HCT116 (cell line): ENCODE data around the gene KCTD17. TPM values are rescaled to one million over a fixed set of nuclear protein-coding genes. Genes with fewer than 3 reads are reported as not detected.

ENCODE experiments used
- ATAC-seq: fragments of 200-7000 bp; cut with Tn5 transposase; 2 replicates; pipeline ENCODE4 v1.9.1; 2020; ENCODE audit warnings: mild to moderate bottlenecking, moderate library complexity
- BruUV-seq: library from RNA; stranded (reverse); fragments of 400-500 nt; replicated peaks from 2 replicates; lab custom pipeline; 2021; lab: Mats Ljungman, UMichigan
- CTCF ChIA-PET: fragments of 300-600 bp; sonication (Branson Sonifier 250); formaldehyde crosslinking; loops from one replicate; lab custom pipeline; 2021; ENCODE audit warnings: antibody characterized with exemption; lab: Charles Lee
- POLR2A ChIA-PET: fragments of 300-600, 350-600 bp; sonication (Branson Sonifier 250); formaldehyde crosslinking; loops from one replicate; lab custom pipeline; 2021; ENCODE audit warnings: antibody characterized with exemption; lab: Charles Lee
- RAD21 ChIA-PET, 2 experiments: fragments of 300-600 bp; sonication (Branson Sonifier 250); formaldehyde crosslinking; loops; one replicate each; lab custom pipeline; 2023; ENCODE audit warnings: low total read pairs in 2 of 2; ENCODE audit not compliant: uncharacterized antibody in 2 of 2, unreplicated experiment in 2 of 2, low non-redundant PET in 1 of 2; lab: Charles Lee
- DNase-seq: peaks from one replicate; pipeline ENCODE4 v3.0.0-alpha.2; 2010; ENCODE audit warnings: low read depth, low spot score
- H2AFZ ChIP-seq: fragments of 200-600 bp; shearing (Covaris generic), sonication (generic); 2 replicates; pipeline ENCODE4 v1.6.1; 2017; ENCODE audit warnings: low read depth, mixed run types, mixed read lengths, antibody characterized with exemption, low read length; ENCODE audit not compliant: poor library complexity, severe bottlenecking
- H3K27ac ChIP-seq: 2 replicates; pipeline ENCODE4 v1.5.1; 2012; ENCODE audit warnings: low read depth, low read length
- H3K27me3 ChIP-seq: fragments of 200-600 bp; sonication (generic); 2 replicates; pipeline ENCODE4 v1.6.1; 2016; ENCODE audit warnings: mixed run types, low read length, mixed read lengths; ENCODE audit not compliant: insufficient read depth
- H3K36me3 ChIP-seq, 2 experiments: fragments of 200-500 bp in 1 of 2; fragments of 200-600 bp in 1 of 2; sonication (Bioruptor generic) in 1 of 2; sonication (generic) in 1 of 2; 2 replicates each; pipeline versions ENCODE4 v1.5.1 to v1.6.1; 2014 to 2016; ENCODE audit warnings: low read length in 2 of 2, inconsistent platforms in 1 of 2, mixed read lengths in 1 of 2, mixed run types in 1 of 2; ENCODE audit not compliant: insufficient read depth in 2 of 2, control insufficient read depth in 1 of 2
- H3K4me1 ChIP-seq, 2 experiments: fragments of 200-600 bp in 1 of 2; sonication (generic) in 1 of 2; 2 replicates each; pipeline versions ENCODE4 v1.5.1 to v1.6.1; 2012 to 2017; ENCODE audit warnings: low read length in 2 of 2, inconsistent platforms in 1 of 2, mild to moderate bottlenecking in 1 of 2, mixed read lengths in 1 of 2, mixed run types in 1 of 2, moderate library complexity in 1 of 2; ENCODE audit not compliant: insufficient read depth in 2 of 2, control insufficient read depth in 1 of 2
- H3K4me2 ChIP-seq: fragments of 200-600 bp; sonication (generic); 2 replicates; pipeline ENCODE4 v1.6.1; 2017; ENCODE audit warnings: mixed run types, low read length, mixed read lengths
- H3K4me3 ChIP-seq, 2 experiments: fragments of 200-600 bp in 1 of 2; sonication (generic) in 1 of 2; replicated peaks in 1 of 2; 2 replicates each; pipeline ENCODE4 v1.5.1; 2011 to 2016; ENCODE audit warnings: low read length in 2 of 2, control low read depth in 1 of 2, low read depth in 1 of 2, mild to moderate bottlenecking in 1 of 2, mixed read lengths in 1 of 2, mixed run types in 1 of 2
- H3K79me2 ChIP-seq: fragments of 200-600 bp; sonication (generic); 2 replicates; pipeline ENCODE4 v1.6.1; 2017; ENCODE audit warnings: mild to moderate bottlenecking, mixed run types, low read length, moderate library complexity, mixed read lengths; ENCODE audit not compliant: insufficient read depth
- H3K9ac ChIP-seq: fragments of 200-600 bp; sonication (generic); 2 replicates; pipeline ENCODE4 v1.6.1; 2016; ENCODE audit warnings: low read length, mixed read lengths
- H3K9me2 ChIP-seq: fragments of 200-600 bp; sonication (generic), shearing (Covaris generic); 2 replicates; pipeline ENCODE4 v1.6.1; 2017; ENCODE audit warnings: mixed run types, mild to moderate bottlenecking, moderate library complexity; ENCODE audit not compliant: insufficient read depth
- H3K9me3 ChIP-seq, 2 experiments: fragments of 200-500 bp in 1 of 2; fragments of 200-600 bp in 1 of 2; sonication (Bioruptor generic) in 1 of 2; sonication (generic) in 1 of 2; 2 replicates each; pipeline ENCODE4 v1.6.1; 2014 to 2017; ENCODE audit warnings: low read length in 2 of 2, mixed read lengths in 2 of 2, inconsistent platforms in 1 of 2, low read depth in 1 of 2, mild to moderate bottlenecking in 1 of 2, mixed run types in 1 of 2, moderate library complexity in 1 of 2; ENCODE audit not compliant: control insufficient read depth in 1 of 2, insufficient read depth in 1 of 2
- H4K20me1 ChIP-seq: fragments of 200-600 bp; sonication (generic), shearing (Covaris generic); 2 replicates; pipeline ENCODE4 v1.6.1; 2017; ENCODE audit warnings: mixed run types, mild to moderate bottlenecking, moderate library complexity; ENCODE audit not compliant: insufficient read depth
- ATF3 ChIP-seq: IDR thresholded peaks from 2 replicates; pipeline ENCODE4 v1.6.1; 2012
- CBX3 ChIP-seq: IDR thresholded peaks from 2 replicates; pipeline ENCODE4 v1.6.1; 2012; ENCODE audit warnings: low read depth
- CEBPB ChIP-seq: IDR thresholded peaks from 2 replicates; pipeline ENCODE4 v1.6.1; 2012; ENCODE audit warnings: low read depth
- EGR1 ChIP-seq: IDR thresholded peaks from 2 replicates; pipeline ENCODE4 v1.6.1; 2012; ENCODE audit warnings: low read depth
- EZH2 ChIP-seq: fragments of 200-600 bp; sonication (generic); IDR thresholded peaks from 2 replicates; pipeline ENCODE4 v1.6.1; 2017; ENCODE audit warnings: antibody characterized with exemption, mixed run types
- EZH2phosphoT487 ChIP-seq: fragments of 200-600 bp; IDR thresholded peaks from 2 replicates; pipeline ENCODE4 v1.6.1; 2018; ENCODE audit warnings: antibody characterized with exemption, borderline replicate concordance
- FOSL1 ChIP-seq: IDR thresholded peaks from 2 replicates; pipeline ENCODE4 v1.6.1; 2012; ENCODE audit warnings: low read depth
- JUND ChIP-seq: IDR thresholded peaks from 2 replicates; pipeline ENCODE4 v1.6.1; 2012
- MAX ChIP-seq: IDR thresholded peaks from 2 replicates; pipeline ENCODE4 v1.6.1; 2012
- POLR2A ChIP-seq: IDR thresholded peaks from 2 replicates; pipeline ENCODE4 v1.7.0; 2011; ENCODE audit warnings: borderline replicate concordance; ENCODE audit not compliant: insufficient read depth, insufficient read length; ENCODE audit errors: extremely low read depth
- POLR2AphosphoS5 ChIP-seq: IDR thresholded peaks from 2 replicates; pipeline ENCODE4 v1.6.1; 2011; ENCODE audit warnings: mild to moderate bottlenecking, low read depth, low read length, moderate library complexity
- RAD21 ChIP-seq: IDR thresholded peaks from 2 replicates; pipeline ENCODE4 v1.6.1; 2012; ENCODE audit warnings: low read depth, mild to moderate bottlenecking
- REST ChIP-seq: IDR thresholded peaks from 2 replicates; pipeline ENCODE4 v1.6.1; 2012; ENCODE audit warnings: low read depth
- SIN3A ChIP-seq: IDR thresholded peaks from 2 replicates; pipeline ENCODE4 v1.6.1; 2012; ENCODE audit warnings: low read depth
- SRF ChIP-seq: IDR thresholded peaks from 2 replicates; pipeline ENCODE4 v1.6.1; 2012; ENCODE audit warnings: low read depth
- TCF7L2 ChIP-seq: IDR thresholded peaks from 2 replicates; pipeline ENCODE4 v1.7.0; 2011; ENCODE audit warnings: borderline replicate concordance, inconsistent platforms; ENCODE audit not compliant: insufficient read depth, insufficient read length; ENCODE audit errors: extremely low read depth
- YY1 ChIP-seq: IDR thresholded peaks from 2 replicates; pipeline ENCODE4 v1.6.1; 2011; ENCODE audit warnings: low read length, low read depth, moderate library complexity, mild to moderate bottlenecking; ENCODE audit not compliant: insufficient replicate concordance; ENCODE audit errors: extremely low read depth
- ZFX ChIP-seq: fragments of 450-650 bp; IDR thresholded peaks from 2 replicates; pipeline ENCODE4 v1.6.1; 2017
- ZNF274 ChIP-seq: fragments of 200-500 bp; sonication (Bioruptor generic); IDR thresholded peaks from 2 replicates; pipeline ENCODE4 v1.6.1; 2014; ENCODE audit warnings: mild to moderate bottlenecking, low read depth, low read length, inconsistent platforms
- intact Hi-C: fragments of 100-400 bp; cut with micrococcal nuclease; formaldehyde crosslinking; loops from 2 replicates; pipeline ENCODE4 v1.10.0; 2022
- total RNA-seq: library from RNA; stranded (reverse); gene quantifications from one replicate; pipeline ENCODE4 v1.2.1, GENCODE V29; 2021; ENCODE audit not compliant: unreplicated experiment

The KCTD17 gene
- total RNA-seq, 1 experiment from 2014 or later = 23.4 TPM

- Histone ChIP-seq H3K9me2 (no peaks in the 10 kb centered on the region), H3K27ac (no peak overlapping the region), H4K20me1 (no peaks in the 10 kb centered on the region), H2AFZ (no peak overlapping the region)
- RAD21 ChIA-PET = no interaction called here
- CTCF ChIA-PET = no interaction called here
- ATAC-seq = no peak
- no peak for DNase-seq
- TF ChIP-seq MAX (no peak), CBX3 (no peak), CEBPB (no peak), ZNF274 (no peak), RAD21 (no peak), EZH2phosphoT487 (no peak), YY1 (no peak), POLR2AphosphoS5 (no peak), EGR1 (no peak), ZFX (no peak), POLR2A (no peak), EZH2 (no peak), SIN3A (no peak), SRF (no peak), TCF7L2 (no peak), FOSL1 (no peak), ATF3 (no peak), REST (no peak), JUND (no peak)
- TF ChIP-seq, all 23 proteins: peak for 0
- no peaks in the 10 kb centered on the region for H3K27me3 ChIP-seq
- no TSS peak for BruUV-seq
- H3K9ac ChIP-seq = no peak overlapping the region
- intact Hi-C loops = no loop called here
- POLR2A ChIA-PET = no interaction called here
- no peak overlapping the region for H3K4me3 ChIP-seq
- H3K79me2 ChIP-seq = no peaks in the 10 kb centered on the region
- H3K36me3 ChIP-seq = peaks cover 0 to 2% of the 10 kb centered on the region in 2 experiments; a peak in 1 of 4 replicates
- no peak overlapping the region for H3K4me2 ChIP-seq
- H3K4me1 ChIP-seq = peaks cover 5 to 11% of the 10 kb centered on the region in 2 experiments; a peak in 2 of 4 replicates
- no peaks in the 10 kb centered on the region for H3K9me3 ChIP-seq
Measured at GRCh38 chr22:37053310-37054055, 1.9 kb downstream of the KCTD17 start.
